Mesothelial cell of epicardium (in vitro differentiated cells): ENCODE data around the gene LTB4R2. TPM values are rescaled to one million over a fixed set of nuclear protein-coding genes. Genes with fewer than 3 reads are reported as not detected.
"Not testable (repeated sequence)": the region's sequence is repeated elsewhere in the genome, so short reads cannot be mapped to it uniquely, and the experiment has no call there.

Experiments
- DNase-seq, 2 experiments: peaks; one replicate each; pipeline ENCODE4 v3.0.0; 2021; ENCODE audit warnings: low spot score in 2 of 2; ENCODE audit not compliant: unreplicated experiment in 2 of 2
- H3K27ac Mint-ChIP-seq: 2 replicates; pipeline ENCODE4 v1.8.0; 2021; ENCODE audit warnings: mixed read lengths
- H3K27me3 Mint-ChIP-seq: 2 replicates; pipeline ENCODE4 v1.8.0; 2021; ENCODE audit warnings: low read depth, mixed read lengths
- H3K36me3 Mint-ChIP-seq: 2 replicates; pipeline ENCODE4 v1.8.0; 2021; ENCODE audit warnings: mixed read lengths
- H3K4me1 Mint-ChIP-seq: 2 replicates; pipeline ENCODE4 v1.8.0; 2021; ENCODE audit warnings: mixed read lengths
- H3K4me3 Mint-ChIP-seq: 2 replicates; pipeline ENCODE4 v1.8.0; 2021; ENCODE audit warnings: mild to moderate bottlenecking, moderate library complexity, mixed read lengths
- H3K9me3 Mint-ChIP-seq: 2 replicates; pipeline ENCODE4 v1.8.0; 2021; ENCODE audit warnings: mixed read lengths
- CTCF ChIP-seq: fragments of 200-600 bp; sonication (generic); IDR thresholded peaks from one replicate; pipeline ENCODE4 v1.5.0; 2021; ENCODE audit warnings: antibody characterized with exemption; ENCODE audit not compliant: unreplicated experiment
- total RNA-seq: library from RNA; stranded (reverse); gene quantifications from 3 replicates; pipeline ENCODE4 v1.2.1, GENCODE V29; 2021

LTB4R2 gene
- total RNA-seq, 1 donor from 2014 or later: 14.9 TPM

- peaks cover 77% of the 10 kb centered on the region for H3K27me3 Mint-ChIP-seq
- H3K36me3 Mint-ChIP-seq: no peaks in the 10 kb centered on the region
- DNase-seq: no peak
- peaks cover 4% of the 10 kb centered on the region for H3K4me1 Mint-ChIP-seq
- H3K27ac Mint-ChIP-seq: no peak overlapping the region
- H3K9me3 Mint-ChIP-seq: no peaks in the 10 kb centered on the region
- TF ChIP-seq CTCF: no peak
- no peak overlapping the region for H3K4me3 Mint-ChIP-seq
Observed at GRCh38 chr14:24348186-24348585, 38.2 kb downstream of the LTB4R2 start.

GRCh38 chr14:24349742-24350141 is 39.8 kb downstream of the LTB4R2 start:
- Mint-ChIP-seq H3K27ac (no peak overlapping the region), H3K36me3 (no peaks in the 10 kb centered on the region), H3K27me3 (peaks cover 75% of the 10 kb centered on the region), H3K9me3 (no peaks in the 10 kb centered on the region), H3K4me1 (peaks cover 4% of the 10 kb centered on the region), H3K4me3 (no peak overlapping the region)
- no peak for DNase-seq
- no peak for TF ChIP-seq CTCF

GRCh38 chr14:24351517-24351916 is 41.6 kb downstream of the LTB4R2 start:
- DNase-seq: no peak
- no peak overlapping the region for H3K27ac Mint-ChIP-seq
- peaks cover 61% of the 10 kb centered on the region for H3K27me3 Mint-ChIP-seq
- no peak for TF ChIP-seq CTCF
- peaks cover 4% of the 10 kb centered on the region for H3K4me1 Mint-ChIP-seq
- no peaks in the 10 kb centered on the region for H3K9me3 Mint-ChIP-seq
- no peaks in the 10 kb centered on the region for H3K36me3 Mint-ChIP-seq
- H3K4me3 Mint-ChIP-seq: no peak overlapping the region

- no peak for DNase-seq
- H3K4me1 Mint-ChIP-seq: peaks cover 4% of the 10 kb centered on the region
- H3K4me3 Mint-ChIP-seq: no peak overlapping the region
- no peak overlapping the region for H3K27ac Mint-ChIP-seq
- H3K9me3 Mint-ChIP-seq: no peaks in the 10 kb centered on the region
- H3K27me3 Mint-ChIP-seq: peaks cover 54% of the 10 kb centered on the region
- TF ChIP-seq CTCF: no peak
- H3K36me3 Mint-ChIP-seq: no peaks in the 10 kb centered on the region
Observed at GRCh38 chr14:24353559-24354481, 43.9 kb downstream of the LTB4R2 start.

GRCh38 chr14:24354482-24354825 is 44.5 kb downstream of the LTB4R2 start:
- peaks cover 47% of the 10 kb centered on the region for H3K27me3 Mint-ChIP-seq
- not testable (repeated sequence) for H3K27ac Mint-ChIP-seq, H3K36me3 Mint-ChIP-seq, H3K4me1 Mint-ChIP-seq, H3K4me3 Mint-ChIP-seq, H3K9me3 Mint-ChIP-seq, DNase-seq

GRCh38 chr14:24355009-24355408 is 45.1 kb downstream of the LTB4R2 start:
- Mint-ChIP-seq H3K36me3 (no peaks in the 10 kb centered on the region), H3K4me1 (peaks cover 4% of the 10 kb centered on the region), H3K4me3 (no peak overlapping the region), H3K27ac (no peak overlapping the region), H3K27me3 (peaks cover 42% of the 10 kb centered on the region), H3K9me3 (no peaks in the 10 kb centered on the region)
- DNase-seq: no peak
- no peak for TF ChIP-seq CTCF
